Cardiac muscle cell (in vitro differentiated cells and primary cell): Measurements from ENCODE around the gene CDK14. TPM values are rescaled to one million over a fixed set of nuclear protein-coding genes. Genes with fewer than 3 reads are reported as not detected.
A peak's percentile ranks its signal among the peaks of the same experiment; 100 is the strongest.

Experiments used
- DNase-seq, 2 donors: peaks; one replicate each; pipeline versions ENCODE4 v3.0.0 to v3.0.0-alpha.2; 2010 to 2017; ENCODE audit warnings: low read depth in 1 of 2, low spot score in 1 of 2
- H3K27ac ChIP-seq: fragments of 200-600 bp; sonication (generic); 2 replicates; pipeline ENCODE4 v1.5.1; 2016
- H3K27me3 ChIP-seq: fragments of 200-600 bp; sonication (generic); 2 replicates; pipeline ENCODE4 v1.6.0; 2016; ENCODE audit warnings: control low read depth
- H3K36me3 ChIP-seq: fragments of 200-600 bp; sonication (generic); 2 replicates; pipeline ENCODE4 v1.5.1; 2016; ENCODE audit warnings: control low read depth
- H3K4me1 ChIP-seq: fragments of 200-600 bp; sonication (generic); 2 replicates; pipeline ENCODE4 v1.8.1; 2017; ENCODE audit warnings: low read depth, mild to moderate bottlenecking, mixed run types
- H3K4me3 ChIP-seq: fragments of 200-600 bp; sonication (generic); 2 replicates; pipeline ENCODE4 v1.5.1; 2016; ENCODE audit warnings: mild to moderate bottlenecking
- H3K9me3 ChIP-seq: fragments of 200-600 bp; sonication (generic); 2 replicates; pipeline ENCODE4 v1.5.1; 2017; ENCODE audit warnings: low read depth, mild to moderate bottlenecking, control low read depth
- polyA plus RNA-seq: library from polyadenylated mRNA; unstranded; fragments of >200 nt; fragmentation: Nextera tagmentation; extraction: Ambion mirVana; gene quantifications from 2 replicates; pipeline ENCODE4 v1.2.1, GENCODE V29; 2016
- total RNA-seq: library from RNA; depleted of rRNA; stranded (reverse); fragments of >200 nt; gene quantifications from 2 replicates; pipeline ENCODE4 v1.2.3, GENCODE V29; 2016
- TF ChIP-seq, protein P1 (sequence below): IDR thresholded peaks from 2 replicates; pipeline ENCODE4 v1.5.1; 2012; ENCODE audit warnings: low read depth, mild to moderate bottlenecking, low read length

The CDK14 gene
- total and polyA plus RNA-seq, 2 experiments from 2014 or later = 22.5 to 23.1 TPM

DNA sequence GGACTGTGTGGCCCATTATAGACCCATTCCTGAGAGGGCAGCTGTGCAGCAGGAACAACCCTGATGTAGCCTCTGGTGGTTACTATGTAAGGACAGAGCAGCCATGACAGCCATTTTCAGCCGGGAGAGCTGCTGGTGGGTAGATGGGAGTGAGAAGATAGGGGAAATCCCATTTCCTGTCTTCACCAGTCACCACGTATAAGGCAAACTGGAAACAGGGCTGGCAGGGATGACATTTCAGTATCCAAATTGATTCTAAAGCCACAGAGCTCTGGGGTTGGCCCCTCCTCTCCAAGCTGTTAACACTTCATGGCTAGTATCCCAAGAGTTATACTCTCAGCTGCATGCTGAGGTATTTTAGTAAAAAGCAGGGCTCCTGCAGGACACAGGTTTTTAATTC, 652.9 kb downstream of the CDK14 start:
- TF ChIP-seq, protein P1, sequence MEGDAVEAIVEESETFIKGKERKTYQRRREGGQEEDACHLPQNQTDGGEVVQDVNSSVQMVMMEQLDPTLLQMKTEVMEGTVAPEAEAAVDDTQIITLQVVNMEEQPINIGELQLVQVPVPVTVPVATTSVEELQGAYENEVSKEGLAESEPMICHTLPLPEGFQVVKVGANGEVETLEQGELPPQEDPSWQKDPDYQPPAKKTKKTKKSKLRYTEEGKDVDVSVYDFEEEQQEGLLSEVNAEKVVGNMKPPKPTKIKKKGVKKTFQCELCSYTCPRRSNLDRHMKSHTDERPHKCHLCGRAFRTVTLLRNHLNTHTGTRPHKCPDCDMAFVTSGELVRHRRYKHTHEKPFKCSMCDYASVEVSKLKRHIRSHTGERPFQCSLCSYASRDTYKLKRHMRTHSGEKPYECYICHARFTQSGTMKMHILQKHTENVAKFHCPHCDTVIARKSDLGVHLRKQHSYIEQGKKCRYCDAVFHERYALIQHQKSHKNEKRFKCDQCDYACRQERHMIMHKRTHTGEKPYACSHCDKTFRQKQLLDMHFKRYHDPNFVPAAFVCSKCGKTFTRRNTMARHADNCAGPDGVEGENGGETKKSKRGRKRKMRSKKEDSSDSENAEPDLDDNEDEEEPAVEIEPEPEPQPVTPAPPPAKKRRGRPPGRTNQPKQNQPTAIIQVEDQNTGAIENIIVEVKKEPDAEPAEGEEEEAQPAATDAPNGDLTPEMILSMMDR = no peak

DNA sequence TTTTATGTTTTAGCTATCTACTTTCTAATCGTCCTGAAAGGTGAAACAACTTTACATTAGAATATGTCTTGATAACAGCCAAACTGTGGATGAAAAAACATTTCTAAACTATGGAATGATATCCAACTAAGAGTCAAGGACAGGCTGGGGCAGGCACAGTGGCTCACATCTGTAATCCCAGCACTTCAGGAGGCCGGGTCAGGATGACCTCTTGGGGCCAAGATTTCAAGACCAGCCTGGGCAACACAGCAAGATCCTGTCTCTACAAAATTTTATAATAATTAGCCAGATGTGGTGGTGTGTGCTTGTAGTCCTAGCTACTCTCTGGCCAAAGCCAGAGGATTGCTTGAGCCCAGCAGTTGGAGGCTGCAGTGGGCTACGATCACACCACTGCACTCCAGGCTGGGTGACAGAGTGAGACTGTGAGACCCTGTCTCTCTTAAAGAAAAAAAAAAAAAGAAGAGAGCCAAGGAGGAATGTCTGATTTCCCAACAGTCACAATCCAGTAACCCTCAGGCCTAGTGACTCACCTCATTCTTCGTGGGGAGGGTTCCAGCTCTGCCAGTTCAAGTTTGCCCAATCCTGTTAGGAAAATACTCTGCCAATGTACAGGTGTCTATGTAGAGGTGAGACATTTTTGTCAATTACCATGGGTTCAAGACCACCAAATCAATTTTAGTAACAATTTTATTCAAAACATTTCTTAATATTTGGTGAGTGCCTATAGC, 653.5 kb downstream of the CDK14 start:
- TF ChIP-seq, protein P1 = no peak
- no peaks in the 10 kb centered on the region for H3K9me3 ChIP-seq
- no peaks in the 10 kb centered on the region for H3K27me3 ChIP-seq
- no peaks in the 10 kb centered on the region for H3K4me1 ChIP-seq
- H3K27ac ChIP-seq = no peak overlapping the region
- H3K4me3 ChIP-seq = no peak overlapping the region
- no peaks in the 10 kb centered on the region for H3K36me3 ChIP-seq
- DNase-seq = peak in 1 of 2 donors; percentile 68

More for the DNA sequence above, 652.9 kb downstream of the CDK14 start:
- Histone ChIP-seq H3K9me3 (no peaks in the 10 kb centered on the region), H3K4me3 (no peak overlapping the region), H3K27me3 (no peaks in the 10 kb centered on the region), H3K36me3 (no peaks in the 10 kb centered on the region), H3K27ac (no peak overlapping the region), H3K4me1 (no peaks in the 10 kb centered on the region)
- peak; percentile 33 to 61 for DNase-seq

DNA sequence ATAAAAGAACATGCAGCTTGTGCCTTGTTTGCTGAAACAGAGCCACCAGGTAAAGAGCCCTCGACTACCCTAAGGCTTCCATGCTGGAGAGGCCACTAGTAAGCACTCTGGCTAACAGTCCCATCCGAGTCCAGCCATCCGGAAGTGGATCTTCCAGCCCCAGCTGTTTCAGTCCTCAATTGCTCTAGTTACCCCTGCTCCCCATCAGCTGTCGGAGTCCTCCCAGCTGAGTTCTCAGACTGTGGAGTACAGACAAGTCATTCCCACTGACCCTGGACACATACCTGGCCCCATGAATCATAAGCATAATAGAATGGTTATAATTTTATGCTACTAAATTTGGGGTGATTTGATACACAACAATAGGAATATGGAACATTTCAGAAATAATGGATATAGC, 654.6 kb downstream of the CDK14 start:
- no peak overlapping the region for H3K27ac ChIP-seq
- H3K4me3 ChIP-seq = no peak overlapping the region
- H3K9me3 ChIP-seq = no peaks in the 10 kb centered on the region
- TF ChIP-seq, protein P1 = no peak
- DNase-seq = no peak
- no peaks in the 10 kb centered on the region for H3K36me3 ChIP-seq
- no peaks in the 10 kb centered on the region for H3K27me3 ChIP-seq
- H3K4me1 ChIP-seq = no peaks in the 10 kb centered on the region

DNA sequence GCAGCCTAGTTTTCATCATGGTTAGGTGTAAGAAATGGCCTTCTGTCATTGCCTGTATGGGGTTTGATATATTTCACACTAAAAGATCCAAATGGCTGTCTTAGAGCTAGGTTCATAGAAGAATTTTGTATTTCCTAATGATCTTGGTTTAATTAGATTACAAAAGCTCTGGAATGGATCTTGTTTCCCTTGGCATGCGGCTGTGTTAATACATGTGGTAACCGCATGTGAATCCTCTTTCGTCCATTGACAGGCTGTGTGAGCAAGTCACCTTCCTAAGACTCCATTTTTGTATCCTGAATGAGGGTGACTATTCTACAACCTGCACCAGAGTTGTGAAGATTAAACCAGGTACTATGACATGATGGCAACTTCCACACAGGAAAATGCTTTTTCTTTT, 655.8 kb downstream of the CDK14 start:
- Histone ChIP-seq H3K27me3 (no peaks in the 10 kb centered on the region), H3K4me3 (no peak overlapping the region), H3K36me3 (no peaks in the 10 kb centered on the region), H3K9me3 (no peaks in the 10 kb centered on the region), H3K27ac (no peak overlapping the region), H3K4me1 (no peaks in the 10 kb centered on the region)
- TF ChIP-seq, protein P1 = no peak
- no peak for DNase-seq

Other genes starting within 250 kb of the CDK14 start
- gene GTPBP10, start 249.6 kb upstream of the CDK14 start, total RNA-seq = 5.4 and 5.5 TPM in 2 replicates
- 11.2 and 12.7 TPM in 2 replicates for gene GTPBP10, start 249.6 kb upstream of the CDK14 start, polyA plus RNA-seq
- 24.6 and 25.8 TPM in 2 replicates for gene CLDN12, start 192.9 kb upstream of the CDK14 start, total RNA-seq
- gene CLDN12, start 192.9 kb upstream of the CDK14 start, polyA plus RNA-seq = 23.7 and 31.8 TPM in 2 replicates
- not detected in 2 replicates for gene PTTG1IP2, start 126.7 kb upstream of the CDK14 start, total RNA-seq
- gene PTTG1IP2, start 126.7 kb upstream of the CDK14 start, polyA plus RNA-seq = not detected in 2 replicates